GM23248 (cell line): ENCODE measurements around the gene CIAO3. TPM values are rescaled to one million over a fixed set of nuclear protein-coding genes. Genes with fewer than 3 reads are reported as not detected.

Experiments
- DNase-seq: peaks from one replicate; pipeline ENCODE4 v3.0.0-alpha.2; 2015
- H2AFZ ChIP-seq: fragments of 200-600 bp; sonication (generic); 2 replicates; pipeline ENCODE4 v1.6.1; 2016; ENCODE audit warnings: antibody characterized with exemption
- H3F3A ChIP-seq: fragments of 200-600 bp; sonication (generic); 2 replicates; pipeline ENCODE4 v1.6.1; 2016; ENCODE audit warnings: mild to moderate bottlenecking, antibody characterized with exemption, mixed run types; ENCODE audit not compliant: insufficient read depth
- H3K27ac ChIP-seq: fragments of 200-600 bp; sonication (generic); 2 replicates; pipeline ENCODE4 v1.5.1; 2016; ENCODE audit warnings: mild to moderate bottlenecking
- H3K27me3 ChIP-seq: fragments of 200-600 bp; sonication (generic); replicated peaks from 2 replicates; pipeline ENCODE4 v1.6.1; 2016; ENCODE audit warnings: mild to moderate bottlenecking; ENCODE audit not compliant: insufficient read depth
- H3K36me3 ChIP-seq: fragments of 200-600 bp; sonication (generic); 2 replicates; pipeline ENCODE4 v1.6.1; 2016; ENCODE audit warnings: low read depth, mild to moderate bottlenecking
- H3K4me1 ChIP-seq: fragments of 200-600 bp; sonication (generic); 2 replicates; pipeline ENCODE4 v1.6.1; 2016; ENCODE audit warnings: mild to moderate bottlenecking; ENCODE audit not compliant: insufficient read depth
- H3K4me2 ChIP-seq: fragments of 200-600 bp; sonication (generic); one replicate; pipeline ENCODE4 v1.6.1; 2016; ENCODE audit warnings: mild to moderate bottlenecking; ENCODE audit not compliant: unreplicated experiment
- H3K4me3 ChIP-seq: fragments of 200-600 bp; sonication (generic); 2 replicates; pipeline ENCODE4 v1.5.1; 2016; ENCODE audit warnings: mild to moderate bottlenecking
- H3K79me2 ChIP-seq: fragments of 200-600 bp; sonication (generic); 2 replicates; pipeline ENCODE4 v1.6.1; 2016; ENCODE audit warnings: mild to moderate bottlenecking; ENCODE audit not compliant: insufficient read depth
- H3K9ac ChIP-seq: fragments of 200-600 bp; sonication (generic); 2 replicates; pipeline ENCODE4 v1.6.1; 2016; ENCODE audit warnings: mild to moderate bottlenecking
- H3K9me2 ChIP-seq: fragments of 200-600 bp; sonication (generic); 2 replicates; pipeline ENCODE4 v1.6.1; 2016; ENCODE audit warnings: mixed run types, mild to moderate bottlenecking, moderate library complexity; ENCODE audit not compliant: insufficient read depth
- H3K9me3 ChIP-seq: fragments of 200-600 bp; sonication (generic); one replicate; pipeline ENCODE4 v1.6.1; 2017; ENCODE audit warnings: low read depth
- H4K20me1 ChIP-seq: fragments of 200-600 bp; sonication (generic); 2 replicates; pipeline ENCODE4 v1.6.0; 2016; ENCODE audit not compliant: insufficient read depth
- EZH2 ChIP-seq: fragments of 200-600 bp; sonication (generic); IDR thresholded peaks from 2 replicates; pipeline ENCODE4 v1.6.1; 2018; ENCODE audit warnings: antibody characterized with exemption, mild to moderate bottlenecking; ENCODE audit not compliant: insufficient read depth, poor library complexity, severe bottlenecking
- EZH2phosphoT487 ChIP-seq: fragments of 200-600 bp; sonication (generic); IDR thresholded peaks from 2 replicates; pipeline ENCODE4 v1.6.1; 2018; ENCODE audit warnings: antibody characterized with exemption, moderate library complexity, mild to moderate bottlenecking, low read depth; ENCODE audit not compliant: insufficient read depth
- WGBS, 2 experiments: methylation state at CpG; one replicate each; pipeline ENCODE4 v1.1.6; 2015 to 2017; ENCODE audit warnings: low lambda C conversion rate in 2 of 2, low coverage in 1 of 2; ENCODE audit errors: missing lambda C conversion rate in 2 of 2; 5-methylcytosine and 5-hydroxymethylcytosine counted together
- in situ Hi-C: fragments of 300-500 bp; cut with MboI; formaldehyde crosslinking; loops from 2 replicates; pipeline ENCODE4 v1.15.0; 2020
- polyA plus RNA-seq: library from polyadenylated mRNA; unstranded; fragments of >200 nt; fragmentation: Nextera tagmentation; extraction: Ambion mirVana; gene quantifications from 2 replicates; pipeline ENCODE4 v1.2.1, GENCODE V29; 2016
- total RNA-seq: library from RNA; depleted of rRNA; stranded (reverse); fragments of >200 nt; shearing (Covaris generic); gene quantifications from 2 replicates; pipeline ENCODE4 v1.2.3, GENCODE V29; 2014

Gene CIAO3
- total and polyA plus RNA-seq, 2 experiments from 2014 or later = 24.5 to 37.5 TPM

- no peaks in the 10 kb centered on the region for H3K9me3 ChIP-seq
- no peaks in the 10 kb centered on the region for H3F3A ChIP-seq
- no peak overlapping the region for H3K27ac ChIP-seq
- no peaks in the 10 kb centered on the region for H3K36me3 ChIP-seq
- DNase-seq = no peak
- H3K27me3 ChIP-seq = no peaks in the 10 kb centered on the region
- H3K4me1 ChIP-seq = no peaks in the 10 kb centered on the region; the same call in 1 of the 2 replicates
- H2AFZ ChIP-seq = peak overlapping the region; percentile 97
- no peak for TF ChIP-seq EZH2
- TF ChIP-seq EZH2phosphoT487 = no peak
- no peaks in the 10 kb centered on the region for H4K20me1 ChIP-seq
- H3K4me3 ChIP-seq = peak overlapping the region; percentile 89
- no peaks in the 10 kb centered on the region for H3K9me2 ChIP-seq
- peak overlapping the region; percentile 92 for H3K4me2 ChIP-seq
- WGBS, 2 experiments = 43 to 44% methylated on average over 37 to 38 of the region's 38 CpGs
- H3K9ac ChIP-seq = peak overlapping the region; percentile 86
- in situ Hi-C loops = no loop called here
- no peaks in the 10 kb centered on the region; the same call in 1 of the 2 replicates for H3K79me2 ChIP-seq
Measured at GRCh38 chr16:739560-740458, 988 bp downstream of the CIAO3 start.

GRCh38 chr16:736936-737481, 3.8 kb downstream of the CIAO3 start:
- DNase-seq = no peak
- WGBS, 2 experiments = 96 to 98% methylated on average over 29 of the region's 29 CpGs
- H3F3A ChIP-seq = no peaks in the 10 kb centered on the region
- H3K9ac ChIP-seq = no peak overlapping the region
- no peak overlapping the region for H3K4me2 ChIP-seq
- no peaks in the 10 kb centered on the region for H3K9me3 ChIP-seq
- no peaks in the 10 kb centered on the region for H4K20me1 ChIP-seq
- in situ Hi-C loops = no loop called here
- TF ChIP-seq EZH2phosphoT487 (no peak), EZH2 (no peak)
- no peaks in the 10 kb centered on the region for H3K27me3 ChIP-seq
- H3K4me3 ChIP-seq = no peak overlapping the region
- H3K4me1 ChIP-seq = no peaks in the 10 kb centered on the region; the same call in 1 of the 2 replicates
- H3K36me3 ChIP-seq = no peaks in the 10 kb centered on the region
- H3K9me2 ChIP-seq = no peaks in the 10 kb centered on the region
- H3K27ac ChIP-seq = no peak overlapping the region
- no peak overlapping the region for H2AFZ ChIP-seq
- no peaks in the 10 kb centered on the region; the same call in 1 of the 2 replicates for H3K79me2 ChIP-seq

GRCh38 chr16:735982-736453, 4.8 kb downstream of the CIAO3 start:
- H3K9ac ChIP-seq = no peak overlapping the region
- 93 to 96% methylated on average over 13 of the region's 13 CpGs for WGBS, 2 experiments

GRCh38 chr16:734981-735881, 5.6 kb downstream of the CIAO3 start:
- 92% methylated on average over 25 of the region's 25 CpGs for WGBS, 2 experiments
- no peaks in the 10 kb centered on the region for H4K20me1 ChIP-seq
- H2AFZ ChIP-seq = no peak overlapping the region
- H3K4me3 ChIP-seq = no peak overlapping the region
- no peak for DNase-seq
- no peak overlapping the region for H3K4me2 ChIP-seq
- H3K27ac ChIP-seq = no peak overlapping the region
- H3K9ac ChIP-seq = no peak overlapping the region
- no peaks in the 10 kb centered on the region; the same call in 1 of the 2 replicates for H3K79me2 ChIP-seq
- H3F3A ChIP-seq = no peaks in the 10 kb centered on the region
- H3K9me3 ChIP-seq = no peaks in the 10 kb centered on the region
- H3K9me2 ChIP-seq = no peaks in the 10 kb centered on the region
- no peaks in the 10 kb centered on the region for H3K27me3 ChIP-seq
- no peaks in the 10 kb centered on the region for H3K36me3 ChIP-seq
- in situ Hi-C loops = no loop called here
- TF ChIP-seq EZH2phosphoT487 = no peak
- TF ChIP-seq EZH2 = no peak
- no peaks in the 10 kb centered on the region; the same call in 1 of the 2 replicates for H3K4me1 ChIP-seq

More at GRCh38 chr16:735982-736453, 4.8 kb downstream of the CIAO3 start:
- Histone ChIP-seq H3K36me3 (no peaks in the 10 kb centered on the region), H3K4me1 (no peaks in the 10 kb centered on the region; the same call in 1 of the 2 replicates), H4K20me1 (no peaks in the 10 kb centered on the region), H3K9me2 (no peaks in the 10 kb centered on the region), H3K9me3 (no peaks in the 10 kb centered on the region), H3K4me2 (no peak overlapping the region), H3K4me3 (no peak overlapping the region), H3K27me3 (no peaks in the 10 kb centered on the region), H3K27ac (no peak overlapping the region), H2AFZ (no peak overlapping the region), H3F3A (no peaks in the 10 kb centered on the region), H3K79me2 (no peaks in the 10 kb centered on the region; the same call in 1 of the 2 replicates)
- no peak for DNase-seq
- no peak for TF ChIP-seq EZH2phosphoT487
- no peak for TF ChIP-seq EZH2
- in situ Hi-C loops = no loop called here
